CD4-positive, alpha-beta memory T cell (primary cell): ENCODE results near the gene PNMA1. TPM values are rescaled to one million over a fixed set of nuclear protein-coding genes. Genes with fewer than 3 reads are reported as not detected.
A peak's percentile ranks its signal among the peaks of the same experiment; 100 is the strongest.

ENCODE experiments used
- CTCF ChIA-PET: fragments of 350-600 bp; sonication (Branson Sonifier 250); formaldehyde crosslinking; loops from one replicate; lab custom pipeline; 2021; ENCODE audit warnings: inconsistent platforms; ENCODE audit not compliant: partially characterized antibody; lab: Charles Lee
- POLR2A ChIA-PET: fragments of 350-600 bp; sonication (Branson Sonifier 250); formaldehyde crosslinking; loops from one replicate; lab custom pipeline; 2021; ENCODE audit not compliant: partially characterized antibody; lab: Charles Lee
- DNase-seq, 5 donors: peaks; one replicate each; pipeline versions ENCODE4 v3.0.0 to v3.0.0-alpha.2; 2020 to 2022; ENCODE audit warnings: mixed read lengths in 1 of 5
- H3K27ac ChIP-seq: one replicate; pipeline ENCODE4 v1.7.0; 2013; ENCODE audit warnings: low read depth, low read length
- H3K27me3 ChIP-seq: 2 replicates; pipeline ENCODE4 v1.7.0; 2013; ENCODE audit warnings: mild to moderate bottlenecking, low read length, moderate library complexity; ENCODE audit not compliant: insufficient read depth
- H3K36me3 ChIP-seq: 2 replicates; pipeline ENCODE4 v1.7.0; 2013; ENCODE audit warnings: mild to moderate bottlenecking, low read length, moderate library complexity; ENCODE audit not compliant: insufficient read depth
- H3K4me1 ChIP-seq: 2 replicates; pipeline ENCODE4 v1.7.0; 2013; ENCODE audit warnings: mild to moderate bottlenecking, low read length, moderate library complexity; ENCODE audit not compliant: insufficient read depth
- H3K4me3 ChIP-seq, 2 donors: one replicate each; pipeline ENCODE4 v1.7.0; 2013; ENCODE audit warnings: low read length in 2 of 2, mild to moderate bottlenecking in 1 of 2
- H3K9me3 ChIP-seq, 2 donors: one replicate each; pipeline ENCODE4 v1.7.0; 2013; ENCODE audit warnings: low read length in 2 of 2, control low read depth in 1 of 2; ENCODE audit not compliant: control insufficient read depth in 1 of 2
- H3K27ac Mint-ChIP-seq, 7 donors: one replicate each; pipeline ENCODE4 v1.8.0; 2020 to 2021; ENCODE audit warnings: mixed read lengths in 7 of 7, mild to moderate bottlenecking in 6 of 7, inconsistent platforms in 3 of 7, moderate library complexity in 3 of 7
- H3K27me3 Mint-ChIP-seq, 2 donors: one replicate each; pipeline ENCODE4 v1.8.0; 2020 to 2021; ENCODE audit warnings: mixed read lengths in 2 of 2
- H3K36me3 Mint-ChIP-seq, 2 donors: one replicate each; pipeline ENCODE4 v1.8.0; 2020 to 2021; ENCODE audit warnings: mixed read lengths in 2 of 2, inconsistent platforms in 1 of 2, mild to moderate bottlenecking in 1 of 2
- H3K4me1 Mint-ChIP-seq, 4 donors: one replicate each; pipeline ENCODE4 v1.8.0; 2020 to 2021; ENCODE audit warnings: mixed read lengths in 4 of 4, mild to moderate bottlenecking in 1 of 4
- H3K4me3 Mint-ChIP-seq, 8 donors: one replicate each; pipeline ENCODE4 v1.8.0; 2020 to 2021; ENCODE audit warnings: mixed read lengths in 8 of 8, mild to moderate bottlenecking in 7 of 8, moderate library complexity in 6 of 8, inconsistent platforms in 3 of 8
- H3K9me3 Mint-ChIP-seq, 8 donors: one replicate each; pipeline ENCODE4 v1.8.0; 2020 to 2021; ENCODE audit warnings: mixed read lengths in 8 of 8, mild to moderate bottlenecking in 5 of 8, inconsistent platforms in 3 of 8, moderate library complexity in 1 of 8
- intact Hi-C: fragments of 100-400 bp; cut with micrococcal nuclease; formaldehyde crosslinking; loops from one replicate; pipeline ENCODE4 v1.15.1; 2023
- polyA plus RNA-seq, 2 donors: library from polyadenylated mRNA; unstranded; fragments of 300-500 nt; fragmentation: Illumina TruSeq; gene quantifications; one replicate each; pipeline ENCODE4 v1.2.3, GENCODE V29; 2021
- total RNA-seq, 2 experiments: library from RNA; stranded (reverse); gene quantifications; one replicate each; pipeline ENCODE4 v1.2.3, GENCODE V29; 2021

PNMA1 gene
- total and polyA plus RNA-seq, 4 experiments from 2014 or later, result 47.8 to 59.3 (median 54.8) TPM

DNA sequence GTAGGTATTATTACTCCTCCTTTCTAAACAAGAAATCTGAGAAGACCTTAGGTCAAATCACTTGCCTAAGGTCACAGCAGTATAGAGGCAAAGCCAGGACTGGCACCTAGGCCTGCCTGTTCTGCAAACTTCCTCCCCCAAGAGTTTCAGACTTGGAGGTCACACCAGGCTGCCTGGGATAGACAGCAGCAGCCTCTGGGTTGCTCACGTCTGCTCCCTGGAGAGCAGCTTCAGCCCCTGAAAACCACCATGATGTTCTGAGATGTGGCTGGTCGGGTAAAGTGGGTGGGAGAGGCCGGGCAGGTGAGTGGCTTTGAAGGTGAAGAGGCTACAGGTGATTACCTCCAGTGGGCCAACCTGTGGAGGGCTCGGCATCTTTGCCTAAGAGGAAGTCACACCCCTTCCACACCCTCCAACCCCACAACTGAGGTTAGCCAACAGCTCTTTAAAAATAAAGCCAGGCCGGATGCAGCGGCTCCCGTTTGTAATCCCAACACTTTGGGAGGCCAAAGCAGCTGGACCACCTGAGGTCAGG lies 37.0 kb upstream of the PNMA1 start:
- POLR2A ChIA-PET, result interaction anchor here (1.0 to 15.6 kb wide), 6 partner anchors 8 to 101 kb away, joined by 4 to 465 read pairs (median 28); partner anchors contain the start of gene PTGR2
- peak in 1 of 5 donors; percentile 60 for DNase-seq
- H3K36me3 Mint-ChIP-seq, result peaks cover 3 to 5% of the 10 kb centered on the region in 2 donors
- Histone ChIP-seq H3K9me3 (no peaks in the 10 kb centered on the region), H3K27ac (peak overlapping the region; percentile 61), H3K4me1 (peaks cover 99% of the 10 kb centered on the region), H3K4me3 (no peak overlapping the region), H3K36me3 (no peaks in the 10 kb centered on the region), H3K27me3 (no peaks in the 10 kb centered on the region)
- H3K4me1 Mint-ChIP-seq, result peaks cover 76 to 100% (median 94%) of the 10 kb centered on the region in 4 donors
- CTCF ChIA-PET, result interaction anchor here (1.0 to 10.2 kb wide), 5 partner anchors 8 to 35 kb away, joined by 3 to 175 read pairs (median 32); no protein-coding TSS in a partner anchor
- H3K27ac Mint-ChIP-seq, result peak overlapping the region; percentile 92 to 99 (median 98)
- peak overlapping the region in 7 of 8 donors; percentile 58 to 94 (median 82) for H3K4me3 Mint-ChIP-seq
- H3K9me3 Mint-ChIP-seq, result no peaks in the 10 kb centered on the region
- intact Hi-C loops, result no loop called here
- no peaks in the 10 kb centered on the region for H3K27me3 Mint-ChIP-seq

DNA sequence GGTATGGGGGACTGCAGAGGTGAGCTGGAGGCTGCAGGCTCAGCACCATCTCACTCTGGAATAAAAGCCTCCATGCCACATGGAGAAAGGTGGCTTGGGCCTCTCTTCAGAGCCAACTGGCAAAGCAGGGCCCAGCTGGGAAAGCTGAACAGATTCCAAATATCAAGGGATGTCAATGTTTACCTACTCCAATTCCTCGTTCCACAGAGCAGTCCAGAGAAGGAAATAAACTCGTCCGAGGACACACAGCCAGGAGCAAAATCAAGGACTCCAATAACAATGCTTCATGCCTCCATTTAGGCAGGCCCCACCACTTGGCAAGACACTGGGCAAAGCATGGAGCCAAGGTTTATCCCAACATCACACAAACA lies 36.3 kb upstream of the PNMA1 start:
- POLR2A ChIA-PET, result interaction anchor here (1.2 to 15.6 kb wide), 5 partner anchors 8 to 136 kb away, joined by 4 to 465 read pairs (median 48); partner anchors contain the start of gene ZNF410

DNA sequence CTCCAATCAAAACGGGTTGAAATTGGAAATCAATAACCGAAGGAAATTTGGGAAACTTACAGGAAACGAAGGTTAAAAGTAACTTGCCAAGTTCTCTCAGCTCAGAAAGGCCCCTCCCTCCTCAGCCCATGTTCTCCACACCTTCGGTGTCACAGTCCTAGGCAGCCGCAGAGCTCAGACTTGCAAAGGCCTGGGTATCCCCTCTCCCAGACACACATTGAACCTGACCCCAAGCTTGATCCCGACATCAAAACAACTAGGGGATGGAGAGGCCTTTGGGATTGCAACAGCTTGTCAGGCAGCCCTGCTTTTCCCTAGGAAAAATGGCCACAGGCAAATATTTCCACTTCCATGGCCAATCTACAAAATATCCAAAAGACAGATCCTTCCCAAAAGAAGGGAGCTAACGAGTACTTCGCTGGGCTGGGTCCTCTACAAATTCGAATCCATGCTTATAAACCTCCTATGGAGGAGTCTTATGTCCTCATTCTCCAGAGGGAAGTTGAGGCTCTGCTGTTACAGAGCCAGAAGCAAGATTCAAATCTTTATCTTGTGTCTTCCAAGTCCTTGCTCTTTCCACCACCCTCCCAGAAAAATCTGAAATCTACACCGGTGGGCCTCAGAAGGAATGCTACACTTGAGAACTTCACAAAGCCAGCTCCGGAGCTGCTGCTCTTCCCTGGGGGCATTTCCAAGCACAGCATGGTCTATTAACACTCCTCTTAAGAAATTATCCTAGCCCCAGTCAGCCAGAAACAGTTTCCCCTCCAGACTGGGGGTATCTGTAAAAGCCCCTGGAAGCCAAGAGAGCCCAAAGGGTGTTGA lies 35.7 kb upstream of the PNMA1 start:
- CTCF ChIA-PET, result interaction anchor here (0.6 to 1.9 kb wide), 6 partner anchors 9 to 146 kb away, joined by 3 to 14 read pairs (median 4); a partner anchor contains a TSS

More for the DNA sequence above, 36.3 kb upstream of the PNMA1 start:
- Histone ChIP-seq H3K36me3 (no peaks in the 10 kb centered on the region), H3K27ac (peak overlapping the region; percentile 61), H3K4me1 (peaks cover 99% of the 10 kb centered on the region), H3K27me3 (no peaks in the 10 kb centered on the region), H3K9me3 (no peaks in the 10 kb centered on the region), H3K4me3 (peak overlapping the region in 1 of 2 donors; percentile 8)
- Mint-ChIP-seq H3K9me3 (no peaks in the 10 kb centered on the region), H3K27me3 (no peaks in the 10 kb centered on the region), H3K4me3 (peak overlapping the region in 3 of 8 donors; percentile 24 to 94 (median 46)), H3K4me1 (peaks cover 72 to 100% (median 92%) of the 10 kb centered on the region in 4 donors), H3K27ac (peak overlapping the region; percentile 75 to 98 (median 94)), H3K36me3 (peaks cover 3% of the 10 kb centered on the region in 2 donors)
- CTCF ChIA-PET, result interaction anchor here (0.7 to 10.2 kb wide), 6 partner anchors 8 to 75 kb away, joined by 3 to 175 read pairs (median 9); a partner anchor contains a TSS
- intact Hi-C loops, result no loop called here
- DNase-seq, result no peak

DNA sequence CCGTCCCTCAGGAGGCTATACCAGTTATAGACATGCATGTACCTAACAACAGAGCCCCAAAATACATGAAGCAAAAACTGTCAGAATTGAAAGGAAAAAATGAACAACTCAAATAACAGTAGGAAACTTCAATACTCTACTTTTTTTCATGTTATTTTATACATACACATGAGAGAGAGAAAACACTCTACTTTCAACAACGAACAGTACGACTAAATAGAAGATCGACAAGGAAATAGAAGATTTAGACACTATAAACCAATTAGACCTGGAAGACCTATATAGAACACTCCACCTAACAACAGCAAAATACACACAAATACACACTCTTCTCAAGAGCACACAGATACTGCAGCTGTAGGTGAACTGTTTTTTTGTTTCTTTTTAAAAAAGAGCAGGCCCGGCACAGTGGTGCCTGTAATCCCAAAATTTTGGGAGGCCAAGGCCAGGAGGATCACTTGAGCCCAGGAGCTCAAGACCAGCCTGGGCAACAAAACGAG lies 34.7 kb upstream of the PNMA1 start:
- POLR2A ChIA-PET, result interaction anchor here (0.6 to 15.6 kb wide), 4 partner anchors 10 to 61 kb away, joined by 3 to 465 read pairs (median 26); a partner anchor contains a TSS
- Histone ChIP-seq H3K27ac (peak overlapping the region; percentile 16), H3K27me3 (no peaks in the 10 kb centered on the region), H3K36me3 (no peaks in the 10 kb centered on the region), H3K4me1 (peaks cover 99% of the 10 kb centered on the region), H3K9me3 (no peaks in the 10 kb centered on the region), H3K4me3 (no peak overlapping the region)
- no peak for DNase-seq
- intact Hi-C loops, result no loop called here
- peak overlapping the region in 7 of 8 donors; percentile 11 to 59 (median 43) for H3K4me3 Mint-ChIP-seq
- H3K36me3 Mint-ChIP-seq, result peaks cover 3% of the 10 kb centered on the region in 2 donors
- no peaks in the 10 kb centered on the region for H3K9me3 Mint-ChIP-seq
- H3K27ac Mint-ChIP-seq, result peak overlapping the region; percentile 30 to 98 (median 86)
- CTCF ChIA-PET, result interaction anchor here (1.4 to 1.9 kb wide), 2 partner anchors 10 to 77 kb away, joined by 4 to 14 read pairs; a partner anchor contains a TSS
- no peaks in the 10 kb centered on the region for H3K27me3 Mint-ChIP-seq
- peaks cover 76 to 100% (median 92%) of the 10 kb centered on the region in 4 donors for H3K4me1 Mint-ChIP-seq

More for the DNA sequence above, 35.7 kb upstream of the PNMA1 start:
- Mint-ChIP-seq H3K9me3 (no peaks in the 10 kb centered on the region), H3K4me3 (peak overlapping the region in 5 of 8 donors; percentile 24 to 94 (median 46)), H3K4me1 (peaks cover 72 to 100% (median 91%) of the 10 kb centered on the region in 4 donors), H3K27me3 (no peaks in the 10 kb centered on the region), H3K27ac (peak overlapping the region; percentile 53 to 98 (median 92)), H3K36me3 (peaks cover 3% of the 10 kb centered on the region in 2 donors)
- Histone ChIP-seq H3K4me3 (no peak overlapping the region), H3K4me1 (peaks cover 99% of the 10 kb centered on the region), H3K36me3 (no peaks in the 10 kb centered on the region), H3K27ac (peak overlapping the region; percentile 61), H3K9me3 (no peaks in the 10 kb centered on the region), H3K27me3 (no peaks in the 10 kb centered on the region)
- POLR2A ChIA-PET, result interaction anchor here (1.2 to 15.6 kb wide), 4 partner anchors 9 to 136 kb away, joined by 4 to 465 read pairs (median 26); partner anchors contain the start of gene ZNF410
- intact Hi-C loops, result no loop called here
- DNase-seq, result no peak

DNA sequence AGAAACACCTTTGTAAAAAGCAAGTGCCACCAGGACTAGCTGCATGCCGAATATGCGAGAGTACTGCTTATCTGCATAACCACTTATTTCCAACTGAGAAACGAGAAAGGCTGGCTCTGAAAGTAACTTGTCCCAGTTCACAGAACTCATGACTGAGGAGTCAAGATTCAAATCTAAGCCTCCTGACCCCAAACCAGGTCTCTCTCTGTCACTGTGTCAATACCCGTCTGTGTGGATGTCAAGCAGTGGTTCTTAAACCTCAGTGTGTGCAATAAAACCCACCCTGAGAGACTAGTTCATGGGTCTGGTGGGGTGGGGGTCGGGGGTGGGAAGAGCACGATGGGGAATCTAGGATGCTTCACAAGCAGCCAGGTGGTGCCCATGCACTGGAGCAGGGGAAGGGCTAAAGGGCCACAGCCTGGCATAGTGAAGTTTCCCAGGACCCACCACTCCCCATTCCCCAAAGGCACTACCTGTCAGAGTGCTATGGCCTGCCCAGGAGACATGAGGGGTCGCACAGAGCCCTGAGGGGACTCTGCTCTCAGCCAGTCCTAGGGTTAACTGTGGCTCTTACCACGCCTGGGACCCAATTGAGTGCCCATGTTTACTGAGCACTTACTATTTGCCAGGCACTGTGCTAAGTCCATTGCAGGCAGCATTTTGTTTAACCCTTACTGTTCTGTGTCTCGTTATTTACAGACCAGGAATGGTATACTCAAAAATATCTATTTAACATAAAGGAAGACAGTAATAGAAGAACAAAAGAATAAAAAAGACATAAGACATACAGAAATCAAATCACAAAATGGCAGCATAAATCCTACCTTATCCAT lies 33.4 kb upstream of the PNMA1 start:
- POLR2A ChIA-PET, result interaction anchor here (0.9 to 10.9 kb wide), 5 partner anchors 8 to 40 kb away, joined by 3 to 421 read pairs (median 48); a partner anchor contains a TSS
- no peak overlapping the region for H3K27ac ChIP-seq

More for the DNA sequence above, 33.4 kb upstream of the PNMA1 start:
- intact Hi-C loops, result no loop called here
- CTCF ChIA-PET, result interaction anchor here (0.7 to 11.0 kb wide), 5 partner anchors 11 to 78 kb away, joined by 3 to 121 read pairs (median 4); a partner anchor contains a TSS
- Histone ChIP-seq H3K9me3 (no peaks in the 10 kb centered on the region), H3K4me1 (peaks cover 99% of the 10 kb centered on the region), H3K4me3 (no peak overlapping the region), H3K27me3 (no peaks in the 10 kb centered on the region), H3K36me3 (no peaks in the 10 kb centered on the region)
- H3K36me3 Mint-ChIP-seq, result peaks cover 0 to 3% of the 10 kb centered on the region in 2 donors
- H3K4me1 Mint-ChIP-seq, result peaks cover 78 to 100% (median 92%) of the 10 kb centered on the region in 4 donors
- H3K27me3 Mint-ChIP-seq, result no peaks in the 10 kb centered on the region
- H3K27ac Mint-ChIP-seq, result peak overlapping the region; percentile 36 to 98 (median 78)
- H3K9me3 Mint-ChIP-seq, result no peaks in the 10 kb centered on the region
- peak overlapping the region in 3 of 8 donors; percentile 29 to 66 (median 48) for H3K4me3 Mint-ChIP-seq
- no peak for DNase-seq
